ENCODE results near the gene ATP2C2. TPM values are rescaled to one million over a fixed set of nuclear protein-coding genes. Genes with fewer than 3 reads are reported as not detected.

Gene ATP2C2
- total RNA-seq, 1 donor from 2014 or later, result not detected

- Histone ChIP-seq H3K9me3 (no peaks in the 10 kb centered on the region), H3K27me3 (no peaks in the 10 kb centered on the region), H3K36me3 (no peaks in the 10 kb centered on the region), H3K27ac (no peak overlapping the region), H3K4me3 (no peak overlapping the region), H3K4me1 (no peaks in the 10 kb centered on the region)
- DNase-seq (ENCODE audit: low spot score in 2 of 2), result no peak
- TF ChIP-seq, protein P1, sequence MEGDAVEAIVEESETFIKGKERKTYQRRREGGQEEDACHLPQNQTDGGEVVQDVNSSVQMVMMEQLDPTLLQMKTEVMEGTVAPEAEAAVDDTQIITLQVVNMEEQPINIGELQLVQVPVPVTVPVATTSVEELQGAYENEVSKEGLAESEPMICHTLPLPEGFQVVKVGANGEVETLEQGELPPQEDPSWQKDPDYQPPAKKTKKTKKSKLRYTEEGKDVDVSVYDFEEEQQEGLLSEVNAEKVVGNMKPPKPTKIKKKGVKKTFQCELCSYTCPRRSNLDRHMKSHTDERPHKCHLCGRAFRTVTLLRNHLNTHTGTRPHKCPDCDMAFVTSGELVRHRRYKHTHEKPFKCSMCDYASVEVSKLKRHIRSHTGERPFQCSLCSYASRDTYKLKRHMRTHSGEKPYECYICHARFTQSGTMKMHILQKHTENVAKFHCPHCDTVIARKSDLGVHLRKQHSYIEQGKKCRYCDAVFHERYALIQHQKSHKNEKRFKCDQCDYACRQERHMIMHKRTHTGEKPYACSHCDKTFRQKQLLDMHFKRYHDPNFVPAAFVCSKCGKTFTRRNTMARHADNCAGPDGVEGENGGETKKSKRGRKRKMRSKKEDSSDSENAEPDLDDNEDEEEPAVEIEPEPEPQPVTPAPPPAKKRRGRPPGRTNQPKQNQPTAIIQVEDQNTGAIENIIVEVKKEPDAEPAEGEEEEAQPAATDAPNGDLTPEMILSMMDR (IDR thresholded peaks at IDR 0.05), result no peak
- intact Hi-C loops (cut with DNase I), result no loop called here
Measured at GRCh38 chr16:84329843-84330684, 38.3 kb upstream of the ATP2C2 start.

- H3K27me3 ChIP-seq, result no peaks in the 10 kb centered on the region
- H3K27ac ChIP-seq, result no peak overlapping the region
- no peaks in the 10 kb centered on the region for H3K4me1 ChIP-seq
- DNase-seq (ENCODE audit: low spot score in 2 of 2), result no peak
- no peak overlapping the region for H3K4me3 ChIP-seq
- intact Hi-C loops (cut with DNase I), result no loop called here
- TF ChIP-seq, protein P1 (IDR thresholded peaks at IDR 0.05), result no peak
- no peaks in the 10 kb centered on the region for H3K9me3 ChIP-seq
- no peaks in the 10 kb centered on the region for H3K36me3 ChIP-seq
Measured at GRCh38 chr16:84330685-84331050, 37.7 kb upstream of the ATP2C2 start.

DNA sequence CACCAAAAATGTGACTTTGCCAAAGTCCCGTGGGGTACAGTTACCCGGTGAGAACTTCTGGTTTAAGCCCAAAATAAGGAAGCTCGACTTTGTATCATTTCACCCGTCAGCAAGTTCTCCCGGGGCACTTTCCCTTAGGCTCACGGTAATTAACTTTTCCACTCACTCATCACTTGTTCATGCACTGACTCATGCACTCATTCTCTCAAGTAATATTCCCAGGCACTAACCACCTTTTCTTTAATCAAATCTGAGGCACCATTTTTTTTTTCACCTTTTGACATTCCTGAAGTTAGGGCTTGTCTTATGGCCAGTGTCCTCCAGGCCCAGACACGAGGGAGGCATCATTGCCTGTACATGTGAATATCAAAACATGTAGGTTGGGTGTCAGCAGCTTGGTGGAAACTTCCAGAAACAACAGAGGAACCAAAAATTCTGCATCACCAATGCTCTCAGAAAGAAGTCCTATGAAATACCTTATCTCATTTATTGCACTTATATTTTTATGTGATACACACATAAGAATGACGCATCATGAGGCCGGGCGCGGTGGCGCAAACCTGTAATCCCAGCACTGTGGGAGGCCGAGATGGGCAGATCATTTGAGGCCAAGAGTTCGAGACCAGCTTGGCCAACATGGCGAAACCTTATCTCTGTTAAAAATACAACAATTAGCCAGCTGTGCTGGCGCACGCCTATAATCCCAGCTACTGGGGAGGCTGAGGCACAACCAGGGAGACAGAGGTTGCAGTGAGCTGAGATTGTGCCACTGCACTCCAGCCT lies 36.1 kb upstream of the ATP2C2 start:
- H3K4me3 ChIP-seq, result no peak overlapping the region
- intact Hi-C loops (cut with DNase I), result no loop called here
- DNase-seq (ENCODE audit: low spot score in 2 of 2), result no peak
- peaks cover 5 to 12% of the 10 kb centered on the region in 2 donors for H3K9me3 ChIP-seq
- TF ChIP-seq, protein P1 (IDR thresholded peaks at IDR 0.05), result no peak
- no peaks in the 10 kb centered on the region for H3K27me3 ChIP-seq
- no peaks in the 10 kb centered on the region for H3K36me3 ChIP-seq
- H3K27ac ChIP-seq, result no peak overlapping the region
- H3K4me1 ChIP-seq, result no peaks in the 10 kb centered on the region

GRCh38 chr16:84332975-84333684 lies 35.2 kb upstream of the ATP2C2 start:
- Histone ChIP-seq H3K4me1 (no peaks in the 10 kb centered on the region), H3K4me3 (no peak overlapping the region), H3K27me3 (no peaks in the 10 kb centered on the region), H3K9me3 (peaks cover 12 to 14% of the 10 kb centered on the region in 2 donors), H3K36me3 (no peaks in the 10 kb centered on the region), H3K27ac (no peak overlapping the region)
- intact Hi-C loops (cut with DNase I), result no loop called here
- DNase-seq (ENCODE audit: low spot score in 2 of 2), result no peak
- TF ChIP-seq, protein P1 (IDR thresholded peaks at IDR 0.05), result no peak

- no peak overlapping the region for H3K27ac ChIP-seq
- H3K36me3 ChIP-seq, result no peaks in the 10 kb centered on the region
- H3K4me1 ChIP-seq, result no peaks in the 10 kb centered on the region
- H3K27me3 ChIP-seq, result no peaks in the 10 kb centered on the region
- no peak for DNase-seq (ENCODE audit: low spot score in 2 of 2)
- intact Hi-C loops (cut with DNase I), result no loop called here
- peaks cover 12 to 14% of the 10 kb centered on the region in 2 donors for H3K9me3 ChIP-seq
- TF ChIP-seq, protein P1 (IDR thresholded peaks at IDR 0.05), result no peak
- H3K4me3 ChIP-seq, result no peak overlapping the region
Measured at GRCh38 chr16:84334058-84334457, 34.3 kb upstream of the ATP2C2 start.

All from ascending aorta (tissue), 2 donors.